ENCODE data around the gene PSMB5.

- no peak for TF ChIP-seq CTCF (IDR thresholded peaks at IDR 0.05; ENCODE audit: insufficient read depth, low read depth, low read length)
- TF ChIP-seq EZH2 (IDR thresholded peaks at IDR 0.05; ENCODE audit: insufficient read depth, low read length), result no peak
These were observed 53.4 kb downstream of the PSMB5 start for GRCh38 chr14:22981090-22981875.
